Activated effector memory CD4-positive, alpha-beta T cell treated with anti-CD3 and anti-CD28 coated beads, Interleukin-2, amount 50 U/mL, for 16 hours (primary cell): ENCODE measurements around the gene TMEM200B.
"Not testable (repeated sequence)": the region's sequence is repeated elsewhere in the genome, so short reads cannot be mapped to it uniquely, and the experiment has no call there.

Experiments
- DNase-seq: peaks from one replicate; pipeline ENCODE4 v3.0.0-alpha.2; 2020

Gene TMEM200B

GRCh38 chr1:29133861-29134694 is 10.4 kb upstream of the TMEM200B start:
- DNase-seq: no peak

GRCh38 chr1:29131056-29131455 is 7.4 kb upstream of the TMEM200B start:
- not testable (repeated sequence) for DNase-seq

GRCh38 chr1:29129916-29130315 is 6.2 kb upstream of the TMEM200B start:
- DNase-seq: no peak

DNA sequence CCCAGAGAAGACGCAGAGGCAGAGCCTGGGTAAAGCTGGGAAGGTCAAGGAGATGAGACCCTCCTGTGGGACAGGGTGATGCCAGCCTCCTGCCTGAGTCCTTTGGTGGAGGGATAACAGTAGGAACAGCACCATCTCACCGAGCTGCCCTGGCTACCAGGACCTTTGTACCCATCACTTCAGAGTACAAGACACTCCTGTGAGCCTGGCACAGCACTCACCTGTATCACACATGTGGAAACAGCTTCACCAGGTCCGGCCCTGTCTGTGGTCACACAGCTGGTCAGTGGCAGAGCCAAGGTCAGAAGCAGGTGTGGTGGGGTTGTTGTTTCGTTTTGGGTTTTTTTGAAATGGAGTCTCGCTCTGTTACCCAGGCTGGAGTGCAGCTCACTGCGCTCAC is 5.0 kb upstream of the TMEM200B start:
- DNase-seq: no peak

DNA sequence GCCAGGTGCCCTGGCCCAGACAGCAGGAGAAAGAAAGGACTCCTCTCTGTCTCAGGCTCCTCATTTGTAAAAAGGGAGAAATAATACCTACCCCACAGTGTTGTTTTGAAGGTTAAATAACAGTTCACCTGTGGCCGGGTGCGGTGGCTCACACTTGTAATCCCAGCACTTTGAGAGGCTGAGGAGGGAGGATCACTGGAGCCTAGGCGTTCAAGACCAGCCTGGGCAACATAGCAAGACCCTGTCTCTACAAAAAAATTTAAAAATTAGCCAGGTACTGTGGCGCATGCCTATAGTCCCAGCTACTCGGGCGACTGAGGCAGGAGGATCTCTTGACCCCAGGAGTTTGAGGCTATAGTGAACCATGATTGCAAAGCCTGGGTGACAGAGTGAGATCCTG is 2.5 kb upstream of the TMEM200B start:
- no peak for DNase-seq

GRCh38 chr1:29125788-29126187 is 2.1 kb upstream of the TMEM200B start:
- DNase-seq: no peak

DNA sequence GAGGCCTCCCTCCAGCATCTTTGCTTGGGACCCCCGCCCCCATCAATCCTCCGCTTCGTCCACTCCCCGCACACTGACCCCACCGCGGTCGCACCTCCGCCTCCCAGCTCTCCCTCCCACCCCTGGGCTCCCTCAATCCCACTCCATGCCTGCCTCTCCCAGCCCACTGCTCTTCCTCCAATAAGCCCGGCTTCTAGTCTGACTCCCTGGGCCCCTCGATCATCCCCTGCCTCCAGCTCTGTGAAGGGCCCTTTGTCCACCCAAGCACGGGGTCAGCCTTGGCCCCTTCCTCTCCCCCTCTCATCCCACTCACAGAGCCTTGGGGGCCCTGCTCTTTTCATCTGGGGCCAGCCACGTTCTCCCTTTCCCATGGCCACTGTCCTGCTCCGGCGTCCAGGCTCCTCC is 1.5 kb upstream of the TMEM200B start:
- no peak for DNase-seq

DNA sequence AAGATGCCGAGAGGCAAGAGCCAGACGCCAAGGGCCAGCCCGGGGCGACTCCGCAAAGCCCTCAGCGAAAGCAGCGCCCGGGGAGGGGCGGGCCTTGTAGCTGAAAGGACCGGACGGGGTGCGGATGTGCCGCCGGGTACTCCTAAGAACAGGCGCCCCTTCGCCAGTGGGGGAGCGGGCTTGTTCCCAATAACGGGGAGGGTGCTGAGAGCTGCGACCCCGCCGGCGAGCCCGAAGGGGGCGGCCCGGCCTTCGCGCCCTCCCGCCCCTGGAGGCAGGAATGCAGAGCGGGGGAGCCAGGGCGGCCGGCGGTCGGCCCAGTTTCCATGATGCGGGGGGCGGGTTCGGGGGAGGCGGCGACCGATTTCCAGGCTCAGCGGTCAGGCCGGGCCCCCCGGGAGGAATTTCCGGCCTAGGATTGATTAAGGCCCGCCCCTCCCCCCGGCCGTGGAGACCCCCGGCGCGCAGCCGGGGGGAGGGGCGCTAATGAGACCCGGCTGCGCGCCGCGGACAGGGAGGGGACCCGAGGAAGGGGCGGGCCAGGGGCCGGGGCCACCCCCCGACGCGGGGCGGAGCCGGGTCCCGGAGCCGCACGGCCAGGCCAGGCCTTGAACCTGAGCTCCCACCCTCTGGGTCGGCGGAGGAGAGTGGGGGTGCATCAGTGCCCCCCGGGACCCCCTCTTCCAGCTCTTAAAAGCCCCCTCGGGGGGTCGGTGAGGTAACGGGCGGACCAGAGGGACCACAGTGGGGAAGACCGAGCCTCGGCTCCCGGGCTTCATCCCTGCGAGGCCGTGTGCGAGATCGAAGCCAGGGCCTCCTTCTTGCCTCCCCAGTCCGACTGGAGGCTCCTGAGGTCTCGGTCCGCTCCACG is 898 bp upstream of the TMEM200B start:
- peak; percentile 85 for DNase-seq

- no peak for DNase-seq
Measured at GRCh38 chr1:29123053-29123886, 433 bp downstream of the TMEM200B start.

DNA sequence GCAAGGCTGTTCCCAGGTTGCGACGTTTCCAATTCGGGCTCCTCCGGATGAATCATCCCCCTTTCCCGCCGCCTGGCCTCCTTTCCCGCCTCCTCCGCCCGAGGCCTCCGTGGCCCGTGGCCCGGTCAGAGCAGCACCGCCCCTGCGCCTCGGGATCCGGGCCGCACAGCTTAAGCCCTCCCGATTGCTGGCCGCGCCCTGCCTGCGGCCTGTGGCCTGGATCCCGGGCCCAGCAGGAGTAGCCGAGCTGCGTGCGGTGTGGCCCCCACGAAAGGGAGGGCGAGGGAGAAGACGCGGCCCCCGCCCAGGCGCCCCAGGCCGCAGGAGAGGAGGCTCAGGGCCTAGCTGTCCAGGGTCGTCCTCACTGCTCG is 1.0 kb downstream of the TMEM200B start:
- no peak for DNase-seq

GRCh38 chr1:29121936-29122681 is 1.6 kb downstream of the TMEM200B start:
- no peak for DNase-seq

GRCh38 chr1:29121516-29121935 is 2.2 kb downstream of the TMEM200B start:
- no peak for DNase-seq

GRCh38 chr1:29120947-29121485 is 2.7 kb downstream of the TMEM200B start:
- DNase-seq: peak; percentile 86

DNA sequence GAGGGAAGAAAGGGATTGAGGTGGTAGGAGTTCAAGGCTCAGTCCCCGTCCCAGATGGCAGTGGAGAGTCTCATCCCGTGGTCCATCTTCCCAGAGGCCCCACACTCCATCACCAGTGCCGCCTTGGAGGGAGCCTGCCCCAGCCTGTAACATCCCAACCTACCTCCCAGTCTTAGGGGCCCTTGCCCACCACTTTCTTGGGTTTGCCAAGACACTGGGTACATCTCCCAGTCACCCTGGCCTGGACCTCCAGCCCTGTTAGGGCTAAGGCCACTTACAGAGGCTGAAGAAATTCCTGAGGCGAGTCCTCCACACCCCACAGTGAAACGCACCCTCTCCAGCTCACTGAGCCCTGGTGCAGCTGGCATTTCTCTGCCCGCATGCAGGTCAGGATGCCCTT is 3.3 kb downstream of the TMEM200B start:
- DNase-seq: no peak

DNA sequence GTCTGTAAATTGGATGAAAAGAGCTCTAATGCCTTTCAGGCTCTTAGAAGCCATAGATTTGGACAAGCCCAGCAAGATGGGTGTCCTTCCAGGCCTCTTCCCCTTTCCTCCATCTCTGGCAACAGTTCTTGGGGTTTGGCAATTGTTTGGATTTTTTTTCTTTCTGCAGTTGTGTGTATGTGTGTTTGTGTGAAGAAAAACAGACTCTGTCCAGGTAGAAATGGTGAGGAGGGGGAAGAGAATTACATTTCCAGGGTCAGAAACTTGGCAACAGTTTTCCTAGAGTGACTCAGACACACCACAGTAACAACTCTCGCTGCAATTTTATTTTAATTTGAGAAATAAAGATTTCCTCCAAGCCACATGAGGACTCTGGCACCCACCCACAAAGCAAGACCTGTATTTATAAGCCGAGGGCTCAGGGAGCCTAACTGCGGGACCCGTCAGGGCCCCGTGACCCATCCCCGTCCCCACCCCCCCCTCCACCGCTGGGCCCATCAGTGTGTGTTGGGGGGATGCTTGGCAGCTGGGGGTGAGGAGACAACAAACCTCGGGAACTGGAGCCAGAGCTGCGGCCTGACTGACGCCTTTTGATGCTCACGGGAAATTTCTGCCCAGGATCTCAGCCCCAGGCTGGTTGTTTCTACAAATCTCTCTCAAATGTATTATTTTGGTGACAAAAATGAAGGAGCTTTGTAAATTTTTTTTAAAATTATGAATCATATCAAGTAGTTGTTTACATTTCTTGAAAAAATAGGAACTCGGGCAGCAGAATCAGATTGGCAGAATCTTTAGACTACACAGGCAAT is 4.4 kb downstream of the TMEM200B start:
- DNase-seq: no peak

GRCh38 chr1:29117381-29117780 is 6.3 kb downstream of the TMEM200B start:
- no peak for DNase-seq

DNA sequence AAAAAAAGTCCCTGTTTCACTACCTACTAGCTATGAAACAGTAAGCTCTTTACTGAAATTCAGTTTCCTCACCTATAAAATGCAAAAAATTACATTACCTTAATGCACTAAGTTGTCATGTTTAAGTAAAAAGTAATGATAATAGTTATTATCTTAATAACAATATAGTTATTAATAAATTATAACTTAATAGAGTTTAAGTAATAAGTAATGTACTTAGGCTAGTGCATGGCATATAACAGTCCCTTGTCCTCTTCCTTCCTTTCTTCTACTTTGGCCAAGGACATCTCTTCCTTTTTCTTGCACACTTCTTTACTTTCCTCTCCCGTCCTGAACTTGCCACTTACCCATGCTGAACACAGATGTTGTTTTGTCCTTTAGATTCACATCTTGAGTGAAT is 9.0 kb downstream of the TMEM200B start:
- DNase-seq: no peak

GRCh38 chr1:29113413-29114117 is 10.1 kb downstream of the TMEM200B start:
- no peak for DNase-seq

DNA sequence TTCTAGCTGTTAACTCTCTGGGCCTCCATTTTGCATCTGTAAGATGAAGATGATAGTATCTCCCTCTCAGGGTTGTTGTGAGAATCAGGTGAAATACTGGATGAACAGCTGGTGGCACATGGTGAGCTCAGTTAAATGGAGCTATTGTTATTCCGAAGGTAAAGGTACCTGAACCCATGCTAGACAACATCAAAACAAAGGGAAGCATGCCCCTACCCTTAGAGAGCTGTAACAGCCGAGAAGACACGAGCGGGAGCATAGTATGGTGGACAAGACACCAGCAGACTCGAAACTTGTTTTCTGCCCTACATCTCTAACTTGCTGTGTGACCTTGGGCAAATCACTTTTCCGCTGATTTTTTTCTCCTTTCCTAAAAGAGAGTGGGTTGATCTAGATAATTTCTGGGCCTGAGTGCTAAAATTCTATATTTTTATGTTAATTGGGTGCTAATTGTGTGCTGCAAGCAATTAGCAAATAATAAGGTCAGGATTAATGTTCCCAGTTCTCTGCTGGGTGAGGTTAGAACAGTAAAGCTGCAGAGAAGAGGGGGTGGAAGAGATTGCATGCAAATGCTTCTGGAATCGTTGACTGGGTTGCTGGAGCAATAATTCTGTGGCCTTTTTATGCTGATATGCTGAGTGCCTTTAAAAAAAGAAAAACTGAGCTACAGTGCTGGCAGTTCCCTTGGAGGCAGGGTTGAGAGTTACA is 10.8 kb downstream of the TMEM200B start:
- no peak for DNase-seq

DNA sequence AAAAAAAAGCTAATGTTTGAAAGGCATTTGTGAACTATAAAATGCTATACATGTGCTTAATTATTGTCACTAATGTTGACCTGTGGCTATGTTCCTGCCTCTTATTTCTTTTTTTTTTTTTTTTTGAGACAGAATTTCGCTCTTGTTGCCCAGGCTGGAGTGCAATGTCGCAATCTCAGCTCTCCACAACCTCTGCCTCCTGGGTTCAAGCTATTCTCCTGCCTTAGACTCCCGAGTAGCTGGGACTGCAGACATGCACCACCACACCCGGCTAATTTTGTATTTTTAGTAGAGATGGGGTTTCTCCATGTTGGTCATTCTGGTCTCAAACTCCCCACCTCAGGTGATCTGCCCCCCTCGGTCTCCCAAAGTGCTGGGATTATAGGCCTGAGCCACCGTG is 15.7 kb downstream of the TMEM200B start:
- DNase-seq: not testable (repeated sequence)
